ENCODE data around the gene SPECC1. TPM values are rescaled to one million over a fixed set of nuclear protein-coding genes. Genes with fewer than 3 reads are reported as not detected.

Gene SPECC1
- total and polyA plus RNA-seq, 10 of the 15 experiments (the other 5 are each of a cell fraction or from before 2014, with no cell fraction given) = 6.4 to 40.6 (median 23.9) TPM

GRCh38 chr17:20173091-20173490 lies 163.9 kb downstream of the SPECC1 start (continued):
- no peak for TF ChIP-seq CHD4 (IDR thresholded peaks at IDR 0.05)
- TF ChIP-seq WRNIP1 (IDR thresholded peaks at IDR 0.05; ENCODE audit: borderline replicate concordance, low read depth, low read length) = no peak
- TF ChIP-seq MEF2A (IDR thresholded peaks at IDR 0.05; ENCODE audit: insufficient read depth, low read depth, low read length) = no peak
- no peak for TF ChIP-seq E2F4 (IDR thresholded peaks at IDR 0.05; ENCODE audit: low read depth, low read length)
- no peak for TF ChIP-seq JUNB (IDR thresholded peaks at IDR 0.05)
- no peak for TF ChIP-seq TCF12 (IDR thresholded peaks at IDR 0.05; ENCODE audit: low read depth, low read length)
- no peak for TF ChIP-seq RELB (IDR thresholded peaks at IDR 0.05; ENCODE audit: low read depth)
- no peak for TF ChIP-seq ATF7 (IDR thresholded peaks at IDR 0.05; ENCODE audit: low read depth)

- no peaks in the 10 kb centered on the region for H3K9me3 ChIP-seq (replicated peaks; ENCODE audit: control insufficient read depth, insufficient read depth, low read length)
- H3K36me3 ChIP-seq (ENCODE audit: control insufficient read depth in 2 of 2, insufficient read depth in 2 of 2, low read length in 1 of 2) = no peaks in the 10 kb centered on the region
- no peak overlapping the region for H3K4me2 ChIP-seq (ENCODE audit: control insufficient read depth, insufficient read depth)
- H3K27ac ChIP-seq (ENCODE audit: control insufficient read depth, insufficient read depth) = no peak overlapping the region
- no peaks in the 10 kb centered on the region for H3K27me3 ChIP-seq (replicated peaks in 1 of 2; ENCODE audit: control insufficient read depth in 2 of 2, insufficient read depth in 2 of 2, low read length in 1 of 2)
- H3K4me1 ChIP-seq (ENCODE audit: control insufficient read depth, insufficient read depth, low read length) = peaks cover 3% of the 10 kb centered on the region
- CTCF ChIA-PET = interaction anchor here (0.5 kb wide), 1 partner anchor 52 kb away, joined by 3 read pairs; no protein-coding TSS in a partner anchor
- ATAC-seq (no peak), FAIRE-seq (no peak), DNase-seq (ENCODE audit: low read depth, low spot score) (no peak)
- H3K4me3 ChIP-seq = no peak overlapping the region
- intact Hi-C loops (cut with micrococcal nuclease; ENCODE audit: unreplicated experiment) = no loop called here
- RAD21 ChIA-PET (ENCODE audit: unreplicated experiment) = no interaction called here
- WGBS (ENCODE audit: insufficient coverage, insufficient replicate concordance, low lambda C conversion rate, missing lambda C conversion rate) = 65% methylated on average over 12 of the region's 12 CpGs
- BruUV-seq (replicated peaks) = no TSS peak
- peaks cover 1% of the 10 kb centered on the region; the same call in 1 of the 2 replicates for H3K79me2 ChIP-seq (ENCODE audit: control insufficient read depth, insufficient read depth, low read length)
- no peak overlapping the region for H3K9ac ChIP-seq (ENCODE audit: control insufficient read depth, insufficient read depth, low read length)
- no peaks in the 10 kb centered on the region for H4K20me1 ChIP-seq (ENCODE audit: control insufficient read depth, insufficient read depth)
- in situ Hi-C loops (cut with MboI) = no loop called here
- POLR2A ChIA-PET = no interaction called here
- H2AFZ ChIP-seq (ENCODE audit: control insufficient read depth, low read depth, low read length) = no peak overlapping the region; the same call in 1 of the 2 replicates
- SMC1A ChIA-PET (ENCODE audit: uncharacterized antibody, unreplicated experiment) = no interaction called here
- no peak for TF ChIP-seq GABPA (IDR thresholded peaks at IDR 0.05; ENCODE audit: low read depth)
- no peak for TF ChIP-seq RAD51 (IDR thresholded peaks at IDR 0.05)
- no peak for TF ChIP-seq GATAD2B (conservative IDR thresholded peaks at IDR 0.05; ENCODE audit: low read depth)
- no peak for TF ChIP-seq SKIL (IDR thresholded peaks at IDR 0.05; ENCODE audit: low read depth, poor library complexity, severe bottlenecking)
- no peak for TF ChIP-seq BHLHE40 (IDR thresholded peaks at IDR 0.05; ENCODE audit: borderline replicate concordance in 1 of 2, low read depth in 2 of 2, low read length in 1 of 2)
- TF ChIP-seq CREB1 (IDR thresholded peaks at IDR 0.05; ENCODE audit: low read depth) = no peak
- no peak for TF ChIP-seq IRF5 (IDR thresholded peaks at IDR 0.05; ENCODE audit: borderline replicate concordance)
- TF ChIP-seq MXI1 (IDR thresholded peaks at IDR 0.05; ENCODE audit: low read depth, low read length) = no peak
- TF ChIP-seq SMAD1 (IDR thresholded peaks at IDR 0.05; ENCODE audit: low read depth, partially characterized antibody) = no peak
- no peak for TF ChIP-seq CBFB (IDR thresholded peaks at IDR 0.05; ENCODE audit: low read depth)
These were observed 165.6 kb downstream of the SPECC1 start for GRCh38 chr17:20174588-20175265.
